GM23248 (cell line): ENCODE results near the gene FDXR. TPM values are rescaled to one million over a fixed set of nuclear protein-coding genes. Genes with fewer than 3 reads are reported as not detected.

Experiments used
- DNase-seq: peaks from one replicate; pipeline ENCODE4 v3.0.0-alpha.2; 2015
- H2AFZ ChIP-seq: fragments of 200-600 bp; sonication (generic); 2 replicates; pipeline ENCODE4 v1.6.1; 2016; ENCODE audit warnings: antibody characterized with exemption
- H3F3A ChIP-seq: fragments of 200-600 bp; sonication (generic); 2 replicates; pipeline ENCODE4 v1.6.1; 2016; ENCODE audit warnings: mild to moderate bottlenecking, antibody characterized with exemption, mixed run types; ENCODE audit not compliant: insufficient read depth
- H3K27ac ChIP-seq: fragments of 200-600 bp; sonication (generic); 2 replicates; pipeline ENCODE4 v1.5.1; 2016; ENCODE audit warnings: mild to moderate bottlenecking
- H3K27me3 ChIP-seq: fragments of 200-600 bp; sonication (generic); replicated peaks from 2 replicates; pipeline ENCODE4 v1.6.1; 2016; ENCODE audit warnings: mild to moderate bottlenecking; ENCODE audit not compliant: insufficient read depth
- H3K36me3 ChIP-seq: fragments of 200-600 bp; sonication (generic); 2 replicates; pipeline ENCODE4 v1.6.1; 2016; ENCODE audit warnings: low read depth, mild to moderate bottlenecking
- H3K4me1 ChIP-seq: fragments of 200-600 bp; sonication (generic); 2 replicates; pipeline ENCODE4 v1.6.1; 2016; ENCODE audit warnings: mild to moderate bottlenecking; ENCODE audit not compliant: insufficient read depth
- H3K4me2 ChIP-seq: fragments of 200-600 bp; sonication (generic); one replicate; pipeline ENCODE4 v1.6.1; 2016; ENCODE audit warnings: mild to moderate bottlenecking; ENCODE audit not compliant: unreplicated experiment
- H3K4me3 ChIP-seq: fragments of 200-600 bp; sonication (generic); 2 replicates; pipeline ENCODE4 v1.5.1; 2016; ENCODE audit warnings: mild to moderate bottlenecking
- H3K79me2 ChIP-seq: fragments of 200-600 bp; sonication (generic); 2 replicates; pipeline ENCODE4 v1.6.1; 2016; ENCODE audit warnings: mild to moderate bottlenecking; ENCODE audit not compliant: insufficient read depth
- H3K9ac ChIP-seq: fragments of 200-600 bp; sonication (generic); 2 replicates; pipeline ENCODE4 v1.6.1; 2016; ENCODE audit warnings: mild to moderate bottlenecking
- H3K9me2 ChIP-seq: fragments of 200-600 bp; sonication (generic); 2 replicates; pipeline ENCODE4 v1.6.1; 2016; ENCODE audit warnings: mixed run types, mild to moderate bottlenecking, moderate library complexity; ENCODE audit not compliant: insufficient read depth
- H3K9me3 ChIP-seq: fragments of 200-600 bp; sonication (generic); one replicate; pipeline ENCODE4 v1.6.1; 2017; ENCODE audit warnings: low read depth
- H4K20me1 ChIP-seq: fragments of 200-600 bp; sonication (generic); 2 replicates; pipeline ENCODE4 v1.6.0; 2016; ENCODE audit not compliant: insufficient read depth
- EZH2 ChIP-seq: fragments of 200-600 bp; sonication (generic); IDR thresholded peaks from 2 replicates; pipeline ENCODE4 v1.6.1; 2018; ENCODE audit warnings: antibody characterized with exemption, mild to moderate bottlenecking; ENCODE audit not compliant: insufficient read depth, poor library complexity, severe bottlenecking
- EZH2phosphoT487 ChIP-seq: fragments of 200-600 bp; sonication (generic); IDR thresholded peaks from 2 replicates; pipeline ENCODE4 v1.6.1; 2018; ENCODE audit warnings: antibody characterized with exemption, moderate library complexity, mild to moderate bottlenecking, low read depth; ENCODE audit not compliant: insufficient read depth
- WGBS, 2 experiments: methylation state at CpG; one replicate each; pipeline ENCODE4 v1.1.6; 2015 to 2017; ENCODE audit warnings: low lambda C conversion rate in 2 of 2, low coverage in 1 of 2; ENCODE audit errors: missing lambda C conversion rate in 2 of 2; 5-methylcytosine and 5-hydroxymethylcytosine counted together
- in situ Hi-C: fragments of 300-500 bp; cut with MboI; formaldehyde crosslinking; loops from 2 replicates; pipeline ENCODE4 v1.15.0; 2020
- polyA plus RNA-seq: library from polyadenylated mRNA; unstranded; fragments of >200 nt; fragmentation: Nextera tagmentation; extraction: Ambion mirVana; gene quantifications from 2 replicates; pipeline ENCODE4 v1.2.1, GENCODE V29; 2016
- total RNA-seq: library from RNA; depleted of rRNA; stranded (reverse); fragments of >200 nt; shearing (Covaris generic); gene quantifications from 2 replicates; pipeline ENCODE4 v1.2.3, GENCODE V29; 2014

Gene FDXR
- total and polyA plus RNA-seq, 2 experiments from 2014 or later: 15.3 to 19.0 TPM

DNA sequence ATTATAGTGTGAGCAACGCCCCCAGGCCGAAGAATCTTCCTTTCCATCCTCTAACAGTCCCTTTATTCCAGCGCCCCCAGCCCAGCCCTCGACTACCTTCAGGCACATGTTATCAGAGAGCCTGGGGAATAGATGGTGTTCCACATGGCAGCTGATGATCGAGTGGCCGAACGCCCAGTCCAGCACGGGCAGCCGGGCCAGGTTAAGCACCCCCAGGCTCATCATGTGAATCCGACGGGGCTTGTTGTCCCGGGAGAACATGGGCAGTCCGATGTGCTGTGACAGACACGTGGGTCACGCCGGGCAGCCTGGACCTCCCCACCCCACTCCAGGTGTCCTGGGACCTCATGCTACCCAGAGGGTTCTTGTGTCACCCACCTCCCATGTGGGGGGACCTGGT lies 6.5 kb upstream of the FDXR start:
- H3K79me2 ChIP-seq: no peaks in the 10 kb centered on the region
- WGBS, 2 experiments: 81 to 83% methylated on average over 16 of the region's 16 CpGs
- no peaks in the 10 kb centered on the region for H3K4me1 ChIP-seq
- no peak overlapping the region for H3K4me3 ChIP-seq
- TF ChIP-seq EZH2: no peak
- TF ChIP-seq EZH2phosphoT487: no peak
- in situ Hi-C loops: no loop called here
- no peak overlapping the region for H3K9ac ChIP-seq
- H3F3A ChIP-seq: no peaks in the 10 kb centered on the region
- H3K36me3 ChIP-seq: no peaks in the 10 kb centered on the region
- no peak for DNase-seq
- no peaks in the 10 kb centered on the region for H4K20me1 ChIP-seq
- peaks cover 16% of the 10 kb centered on the region; the same call in 1 of the 2 replicates for H3K27me3 ChIP-seq
- H3K27ac ChIP-seq: no peak overlapping the region
- H2AFZ ChIP-seq: no peak overlapping the region
- H3K9me2 ChIP-seq: no peaks in the 10 kb centered on the region
- H3K9me3 ChIP-seq: no peaks in the 10 kb centered on the region
- no peak overlapping the region for H3K4me2 ChIP-seq

GRCh38 chr17:74878658-74879057 lies 5.9 kb upstream of the FDXR start:
- Histone ChIP-seq H3K4me3 (no peak overlapping the region), H3K4me1 (0 out of 2 replicates have a peak, but pooled peaks cover 4% of the 10 kb centered on the region), H3K27me3 (peaks cover 16% of the 10 kb centered on the region; the same call in 1 of the 2 replicates), H3F3A (no peaks in the 10 kb centered on the region), H3K79me2 (no peaks in the 10 kb centered on the region), H3K27ac (no peak overlapping the region), H4K20me1 (no peaks in the 10 kb centered on the region), H3K36me3 (no peaks in the 10 kb centered on the region), H3K9me3 (no peaks in the 10 kb centered on the region), H3K9ac (no peak overlapping the region), H3K4me2 (no peak overlapping the region), H3K9me2 (no peaks in the 10 kb centered on the region), H2AFZ (no peak overlapping the region)
- in situ Hi-C loops: no loop called here
- WGBS, 2 experiments: 30 to 57% methylated on average over 2 of the region's 2 CpGs
- DNase-seq: no peak
- no peak for TF ChIP-seq EZH2
- no peak for TF ChIP-seq EZH2phosphoT487

DNA sequence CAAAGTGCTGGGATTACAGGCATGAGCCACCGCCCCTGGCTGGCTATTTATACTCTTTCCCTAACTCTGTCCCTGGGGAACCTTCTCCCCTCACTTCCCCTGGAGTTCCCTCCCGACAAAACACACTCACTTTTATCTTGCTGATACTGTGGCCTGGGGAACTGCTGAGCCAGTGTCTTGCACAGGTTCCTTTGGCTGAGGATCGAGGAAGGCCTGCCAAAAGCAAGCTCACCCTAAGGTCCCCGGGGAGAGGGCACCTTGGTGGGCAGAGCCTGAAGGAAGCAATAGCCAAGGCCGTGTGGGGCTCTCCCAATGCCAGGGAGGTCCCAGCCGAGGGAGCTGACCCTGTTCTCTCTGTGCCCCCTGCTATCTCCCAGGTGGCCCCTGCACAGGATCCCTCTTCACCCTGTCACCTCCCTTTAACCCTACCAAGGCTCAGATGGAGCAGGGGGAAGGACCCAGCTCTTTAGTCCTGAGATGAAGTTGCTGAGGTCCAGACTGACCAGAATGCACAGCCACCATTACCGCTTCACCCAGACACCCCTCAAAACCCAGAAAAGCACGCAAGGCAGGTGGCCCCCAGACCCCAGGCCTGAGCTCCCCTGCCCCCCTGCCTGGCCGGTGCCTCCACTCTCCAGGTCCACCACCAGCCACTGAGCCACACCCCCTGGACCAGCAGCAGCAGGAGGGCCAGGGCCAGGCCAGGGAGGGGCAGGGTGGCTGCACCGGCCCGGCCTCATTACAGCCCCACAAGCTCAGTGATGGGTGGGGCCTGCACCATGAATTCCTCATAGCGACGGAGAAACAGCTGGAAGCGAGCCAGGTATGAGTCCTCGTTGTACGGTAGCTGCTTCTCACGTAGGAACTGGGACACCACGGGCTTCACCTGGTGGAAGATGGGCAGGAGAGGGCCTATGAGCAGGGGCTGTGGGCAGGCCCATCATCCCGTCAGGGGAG lies 5.1 kb upstream of the FDXR start:
- WGBS, 2 experiments: 30 to 40% methylated on average over 17 to 19 of the region's 19 CpGs
- no peaks in the 10 kb centered on the region for H3K36me3 ChIP-seq
- H2AFZ ChIP-seq: no peak overlapping the region
- no peak overlapping the region for H3K27ac ChIP-seq
- no peaks in the 10 kb centered on the region for H3K9me2 ChIP-seq
- no peak overlapping the region for H3K9ac ChIP-seq
- H4K20me1 ChIP-seq: no peaks in the 10 kb centered on the region
- DNase-seq: peak; percentile 38
- H3K4me2 ChIP-seq: no peak overlapping the region
- no peaks in the 10 kb centered on the region for H3F3A ChIP-seq
- H3K79me2 ChIP-seq: no peaks in the 10 kb centered on the region
- in situ Hi-C loops: no loop called here
- no peak for TF ChIP-seq EZH2phosphoT487
- no peak for TF ChIP-seq EZH2
- H3K4me1 ChIP-seq: 0 out of 2 replicates have a peak, but pooled peaks cover 4% of the 10 kb centered on the region
- H3K27me3 ChIP-seq: peaks cover 16% of the 10 kb centered on the region; the same call in 1 of the 2 replicates
- no peaks in the 10 kb centered on the region for H3K9me3 ChIP-seq
- H3K4me3 ChIP-seq: no peak overlapping the region

DNA sequence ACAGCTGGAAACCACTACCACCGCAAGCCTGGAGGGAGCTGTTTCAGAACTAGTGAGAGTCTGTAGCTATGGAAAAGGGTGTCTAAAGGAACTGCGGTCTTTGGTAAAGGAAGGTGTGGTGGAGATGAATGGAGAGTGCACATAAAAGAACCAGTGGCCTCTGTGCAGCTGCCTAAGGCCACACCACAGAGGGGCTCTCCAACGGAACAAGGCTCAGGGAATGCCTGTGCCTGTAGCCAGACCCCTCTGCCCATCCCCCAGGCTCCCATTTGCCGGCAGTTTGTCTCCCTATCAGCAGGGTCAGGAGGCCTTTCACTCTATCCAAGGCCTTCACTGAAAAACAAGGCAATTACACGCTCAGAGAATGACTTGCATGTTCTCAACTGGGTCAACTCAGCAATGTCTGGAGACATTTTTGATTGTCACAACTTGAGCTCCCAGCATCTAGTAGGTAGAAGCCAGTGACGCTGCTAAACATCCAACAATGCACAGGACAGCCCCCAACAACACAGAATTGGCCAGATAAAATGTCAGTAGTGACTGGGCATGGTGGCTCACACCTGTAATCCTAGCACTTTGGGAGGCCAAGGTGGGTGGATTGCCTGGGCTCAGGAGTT lies 3.3 kb upstream of the FDXR start:
- Histone ChIP-seq H3K4me1 (0 out of 2 replicates have a peak, but pooled peaks cover 4% of the 10 kb centered on the region), H3K4me3 (no peak overlapping the region), H3K27me3 (peaks cover 5% of the 10 kb centered on the region; the same call in 1 of the 2 replicates), H3K9me3 (no peaks in the 10 kb centered on the region), H2AFZ (no peak overlapping the region), H3K27ac (no peak overlapping the region), H3K36me3 (no peaks in the 10 kb centered on the region), H4K20me1 (no peaks in the 10 kb centered on the region), H3K4me2 (no peak overlapping the region), H3K79me2 (0 out of 2 replicates have a peak, but pooled peaks cover 9% of the 10 kb centered on the region), H3K9ac (no peak overlapping the region), H3F3A (no peaks in the 10 kb centered on the region), H3K9me2 (no peaks in the 10 kb centered on the region)
- in situ Hi-C loops: no loop called here
- no peak for DNase-seq
- TF ChIP-seq EZH2 (no peak), EZH2phosphoT487 (no peak)
- 29 to 32% methylated on average over 6 of the region's 6 CpGs for WGBS, 2 experiments
